Amniotic stem cell (primary cell): ENCODE data around the gene PARP2.
"Not testable (repeated sequence)": the region's sequence is repeated elsewhere in the genome, so short reads cannot be mapped to it uniquely, and the experiment has no call there.

Experiments
- DNase-seq: peaks from one replicate; lab custom pipeline; 2025; lab: John Stamatoyannopoulos, UW

PARP2 gene

DNA sequence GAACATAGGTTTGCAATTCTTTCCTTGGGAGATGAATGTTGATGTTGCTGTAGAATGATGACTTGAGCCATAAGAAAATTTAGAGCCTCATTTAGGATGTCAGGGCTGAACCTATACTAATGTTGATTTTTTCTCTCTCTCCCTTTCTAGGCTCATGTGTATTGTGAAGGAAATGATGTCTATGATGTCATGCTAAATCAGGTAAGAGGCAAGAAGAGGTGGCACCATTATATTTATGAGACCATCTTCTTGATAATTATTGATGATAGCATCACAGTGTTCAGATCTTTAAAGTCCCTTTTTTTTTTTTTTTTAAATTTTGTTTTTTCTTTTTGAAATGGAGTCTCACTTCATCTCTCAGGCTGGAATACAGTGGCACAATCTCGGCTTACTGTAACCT is 3.3 kb downstream of the PARP2 start:
- no peak for DNase-seq

DNA sequence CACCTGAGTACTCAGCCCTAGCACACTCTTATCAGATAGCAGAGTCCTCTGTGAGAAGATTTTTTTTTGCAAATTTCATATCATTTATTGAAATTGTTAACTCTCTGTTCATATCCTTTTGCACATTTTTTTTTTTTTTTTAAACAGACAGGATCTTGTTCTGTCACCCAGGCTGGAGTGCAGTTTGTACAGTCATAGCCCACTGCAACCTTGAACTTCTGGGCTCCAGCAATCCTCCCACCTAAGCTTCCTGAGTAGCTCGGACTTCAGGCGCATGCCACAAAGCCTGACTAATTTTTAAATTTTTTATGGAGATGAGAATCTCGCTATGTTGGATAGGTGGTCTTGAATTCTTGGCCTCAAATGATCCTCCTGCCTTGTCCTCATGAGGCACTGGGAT is 4.3 kb downstream of the PARP2 start:
- no peak for DNase-seq

DNA sequence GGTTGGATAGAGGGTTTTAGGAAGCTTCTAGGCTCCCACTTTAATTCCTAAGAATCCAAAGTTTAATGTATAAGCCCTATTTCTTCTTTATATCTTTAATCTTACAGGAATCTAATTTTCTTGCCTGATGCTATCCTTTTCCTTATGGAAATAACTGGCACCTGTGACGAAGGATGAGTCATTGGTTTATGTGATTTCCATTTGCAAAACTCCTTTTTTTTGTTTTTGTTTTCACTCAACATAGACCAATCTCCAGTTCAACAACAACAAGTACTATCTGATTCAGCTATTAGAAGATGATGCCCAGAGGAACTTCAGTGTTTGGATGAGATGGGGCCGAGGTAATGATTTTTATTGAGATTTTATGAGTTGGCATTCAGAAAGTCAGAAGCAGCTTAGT is 6.8 kb downstream of the PARP2 start:
- DNase-seq: no peak

- no peak for DNase-seq
These were observed 7.4 kb downstream of the PARP2 start for GRCh38 chr14:20350860-20351259.

GRCh38 chr14:20356422-20356821 is 13.0 kb downstream of the PARP2 start:
- no peak for DNase-seq

- not testable (repeated sequence) for DNase-seq
These were observed 15.0 kb downstream of the PARP2 start for GRCh38 chr14:20358474-20358873.

GRCh38 chr14:20365928-20366327 is 22.5 kb downstream of the PARP2 start:
- no peak for DNase-seq

- no peak for DNase-seq
These were observed 29.4 kb downstream of the PARP2 start for GRCh38 chr14:20372796-20373195.

- no peak for DNase-seq
These were observed 32.0 kb downstream of the PARP2 start for GRCh38 chr14:20375471-20375870.

DNA sequence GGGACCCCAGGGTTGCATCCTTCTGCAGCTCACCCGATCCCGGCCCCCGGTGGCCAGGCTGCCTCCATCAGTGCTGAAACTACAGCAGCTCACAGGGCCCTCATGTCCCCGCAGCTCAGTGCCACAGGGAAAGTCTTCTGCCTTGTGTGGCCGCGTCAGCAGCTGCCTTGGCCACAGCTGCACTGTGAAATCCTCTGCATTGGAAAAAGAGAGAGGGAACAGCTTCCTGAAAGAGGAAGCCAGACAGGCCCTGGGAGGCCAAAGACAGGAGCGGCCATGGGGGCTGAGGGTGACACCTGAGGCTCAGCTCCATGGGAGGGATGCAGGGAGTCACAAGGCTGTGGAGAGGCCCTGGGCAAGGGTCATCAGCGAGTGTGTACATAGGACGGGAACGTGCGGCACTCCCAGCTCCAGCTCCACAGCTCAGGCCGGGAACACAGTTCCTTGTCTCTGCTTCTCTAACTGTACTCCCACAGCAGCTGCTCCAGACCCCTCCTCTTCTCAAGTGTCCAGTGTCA is 32.7 kb downstream of the PARP2 start:
- DNase-seq: no peak

- no peak for DNase-seq
These were observed 33.7 kb downstream of the PARP2 start for GRCh38 chr14:20377171-20377570.

- no peak for DNase-seq
These were observed 36.3 kb downstream of the PARP2 start for GRCh38 chr14:20379743-20380142.

DNA sequence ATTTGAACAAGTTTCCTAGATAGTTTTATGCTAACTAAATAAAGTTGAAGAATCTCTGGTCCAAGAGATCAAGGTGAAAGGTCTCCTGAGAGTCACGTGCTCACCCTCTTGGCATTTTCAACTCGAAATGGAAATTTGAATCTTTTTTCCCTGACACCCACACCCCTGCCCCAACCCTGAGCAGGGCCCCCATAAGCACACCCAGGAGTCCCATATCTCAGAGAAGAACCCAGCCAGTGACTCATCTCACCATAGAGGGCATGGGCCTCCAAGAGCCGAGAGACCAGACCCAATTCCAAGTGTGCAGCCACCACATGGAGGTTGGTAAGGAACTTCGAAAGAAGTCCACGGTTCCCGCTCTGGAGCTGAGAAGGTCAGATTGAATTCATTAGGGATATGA is 37.2 kb downstream of the PARP2 start:
- DNase-seq: no peak

DNA sequence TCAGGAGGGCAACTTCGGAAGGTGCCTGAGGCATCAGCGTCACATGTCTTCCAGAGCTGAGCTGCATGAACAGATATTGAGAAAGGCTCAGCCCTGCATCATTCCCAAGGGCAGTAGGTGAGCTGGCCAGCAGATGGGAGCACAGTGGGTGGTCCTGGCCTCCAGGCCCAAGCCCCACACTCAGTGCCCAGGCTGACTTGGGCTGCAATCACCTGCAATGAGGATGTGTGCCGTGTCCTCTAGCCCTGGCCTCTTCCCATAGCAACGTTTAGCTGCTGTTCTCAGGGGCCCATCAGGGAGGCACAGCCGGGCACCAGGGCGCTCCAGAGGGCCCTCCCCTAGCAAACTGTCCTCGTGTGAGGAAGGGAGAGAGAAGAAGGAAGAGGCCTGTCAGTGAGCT is 37.9 kb downstream of the PARP2 start:
- no peak for DNase-seq

DNA sequence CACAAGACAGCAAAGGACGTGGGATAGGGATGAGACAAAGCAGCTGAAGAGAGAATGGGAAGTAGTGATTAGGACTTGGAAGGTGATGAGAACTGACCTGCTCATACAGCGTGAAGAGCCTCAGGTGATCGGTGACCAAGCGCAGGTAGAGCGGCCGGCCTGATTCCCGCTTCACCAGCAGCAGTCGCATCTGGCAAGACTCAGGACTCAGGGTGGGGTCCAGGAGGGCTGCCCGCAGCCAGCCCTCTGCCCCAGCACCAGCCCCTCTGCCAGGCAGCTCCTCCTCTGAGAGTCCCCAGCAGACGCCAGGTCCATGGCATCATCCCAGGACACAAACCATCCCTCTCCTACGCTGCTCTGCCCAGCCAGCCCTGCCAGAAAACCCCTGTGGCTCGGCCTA is 39.1 kb downstream of the PARP2 start:
- DNase-seq: no peak

DNA sequence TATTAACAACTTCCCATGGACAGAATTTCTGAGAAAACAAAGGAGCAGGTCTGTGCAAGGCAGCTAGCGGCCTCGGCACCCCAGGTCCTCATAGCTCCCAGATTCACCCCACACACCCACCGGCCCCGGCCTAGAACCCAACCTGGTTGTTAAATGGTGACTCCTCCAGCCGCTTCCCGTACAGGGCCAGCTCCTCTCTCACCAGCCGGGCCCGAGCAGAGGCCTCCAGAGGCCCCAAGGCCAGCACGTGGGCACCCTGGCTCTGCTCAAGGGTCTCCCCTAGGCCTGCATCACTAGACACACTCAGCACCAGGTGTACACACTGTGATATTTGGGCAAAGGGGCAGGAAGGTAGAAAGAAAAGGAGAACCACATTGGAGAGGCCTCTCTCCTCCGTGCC is 39.6 kb downstream of the PARP2 start:
- DNase-seq: no peak

- no peak for DNase-seq
These were observed 40.2 kb downstream of the PARP2 start for GRCh38 chr14:20383636-20384035.

GRCh38 chr14:20384321-20384720 is 40.9 kb downstream of the PARP2 start:
- no peak for DNase-seq

DNA sequence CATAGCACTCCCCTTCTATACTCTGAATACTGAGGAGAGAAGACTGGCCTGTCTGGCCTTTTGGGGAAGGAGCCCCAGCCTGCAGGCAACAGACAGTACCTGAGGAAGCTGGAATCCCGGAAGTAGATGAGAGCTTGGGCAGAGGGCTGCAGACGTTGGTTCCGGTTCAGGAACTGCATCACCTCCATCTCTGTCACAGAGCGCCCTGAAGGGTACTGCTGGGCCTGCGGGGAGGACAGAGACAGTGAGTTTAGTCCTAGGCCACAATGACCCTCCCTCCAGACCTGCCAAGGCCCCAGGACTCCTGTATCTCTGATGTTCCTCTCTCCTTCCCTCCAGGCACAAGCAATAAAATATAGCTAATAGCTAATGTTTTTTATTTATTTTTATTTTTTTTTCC is 41.5 kb downstream of the PARP2 start:
- DNase-seq: no peak

DNA sequence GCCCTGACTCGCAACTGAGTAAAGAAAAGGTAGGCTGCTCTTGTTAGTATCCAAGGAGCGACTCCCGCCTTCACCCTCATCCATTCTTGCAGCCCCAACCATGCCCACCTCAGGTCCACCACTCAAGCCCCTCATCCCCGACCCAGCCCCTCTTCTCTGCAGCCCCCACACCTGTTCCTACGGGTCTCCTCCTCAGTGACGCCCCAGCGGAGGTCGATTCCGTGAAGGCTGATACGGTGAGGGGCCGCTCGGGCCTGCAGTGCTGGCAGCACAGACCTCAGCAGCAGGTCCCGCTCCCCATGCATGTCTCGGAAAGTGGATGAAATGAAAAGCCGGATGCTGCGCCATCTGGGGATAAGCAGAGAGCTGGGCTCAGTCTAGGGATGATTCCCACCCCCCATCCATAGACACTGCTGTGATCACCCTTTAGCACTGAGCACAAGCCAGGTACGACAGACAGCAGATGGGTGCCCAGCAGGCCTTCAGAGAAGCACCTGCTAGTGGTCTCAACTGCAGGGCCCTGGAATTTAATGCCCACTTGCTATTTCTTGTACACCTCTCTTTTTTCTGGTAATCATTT is 42.9 kb downstream of the PARP2 start:
- DNase-seq: no peak

DNA sequence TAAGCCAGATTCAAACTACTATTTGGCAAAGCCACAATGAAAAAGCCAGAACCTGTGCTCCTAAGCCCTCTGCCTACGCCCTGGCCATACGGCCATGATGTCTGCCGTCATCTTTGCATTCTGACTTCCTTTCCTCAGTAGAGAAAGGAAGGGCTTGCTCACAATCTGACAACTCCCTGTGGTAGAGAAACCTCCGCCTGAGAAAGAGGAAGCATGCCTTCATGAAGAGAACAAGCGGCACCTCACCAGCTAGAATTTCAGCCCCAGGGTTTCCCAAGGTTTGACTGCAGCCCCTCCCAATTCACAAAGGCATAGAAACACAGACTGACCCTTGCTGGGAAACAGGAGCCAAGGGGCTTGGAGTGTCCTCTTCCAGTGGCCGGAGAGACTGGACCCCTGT is 44.1 kb downstream of the PARP2 start:
- DNase-seq: no peak

GRCh38 chr14:20388159-20388558 is 44.7 kb downstream of the PARP2 start:
- DNase-seq: no peak

GRCh38 chr14:20391505-20391904 is 48.1 kb downstream of the PARP2 start:
- no peak for DNase-seq

DNA sequence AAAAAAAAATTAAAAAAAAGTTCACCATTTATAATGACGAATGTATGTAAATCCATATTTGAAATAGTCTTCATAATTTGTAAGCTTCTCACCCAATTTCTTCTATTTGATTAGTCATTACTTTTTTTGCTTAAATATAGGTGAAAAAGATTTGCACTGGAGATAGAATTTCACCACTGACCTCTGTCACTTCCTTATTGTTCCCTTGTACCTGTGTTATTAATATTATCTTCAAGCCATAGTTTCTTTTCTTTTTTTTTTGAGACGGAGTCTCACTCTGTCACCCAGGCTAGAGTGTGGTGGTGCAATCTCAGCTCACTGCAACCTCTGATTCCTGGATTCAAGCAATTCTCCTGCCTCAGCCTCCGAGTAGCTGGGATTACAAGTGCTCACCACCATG is 54.1 kb downstream of the PARP2 start:
- no peak for DNase-seq

DNA sequence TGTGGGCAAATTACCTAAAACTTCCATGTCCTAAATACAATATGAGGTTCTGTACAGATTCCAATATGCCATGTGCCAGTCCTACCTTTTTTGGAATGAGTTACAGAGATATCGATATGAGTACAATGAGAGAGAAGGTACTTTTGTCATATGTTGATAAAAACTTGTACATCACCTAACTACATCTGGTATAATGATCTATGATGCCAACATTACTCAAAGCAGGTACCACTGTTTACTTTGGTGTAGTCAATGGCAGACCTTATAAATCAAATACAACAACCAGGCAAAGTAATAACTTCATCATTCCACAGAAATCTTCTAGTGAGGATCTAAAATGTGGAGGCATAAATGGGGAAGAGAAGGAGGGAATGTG is 57.1 kb downstream of the PARP2 start:
- no peak for DNase-seq
